K562 (cell line): ENCODE data around the gene FCRL6. TPM values are rescaled to one million over a fixed set of nuclear protein-coding genes. Genes with fewer than 3 reads are reported as not detected.

Experiments
- ATAC-seq: fragments of 200-7000 bp; cut with Tn5 transposase; 3 replicates; pipeline ENCODE4 v1.9.1; 2020; ENCODE audit warnings: moderate library complexity
- BruUV-seq: library from RNA; stranded (reverse); fragments of 400-500 nt; replicated peaks from 2 replicates; lab custom pipeline; 2021; lab: Mats Ljungman, UMichigan
- CTCF ChIA-PET: fragments of 300-600 bp; formaldehyde crosslinking; extraction: SDS; loops from one replicate; lab custom pipeline; 2021; ENCODE audit warnings: low intra/inter-chr PET ratio; lab: Yijun Ruan, JAX
- POLR2A ChIA-PET: fragments of 300-600, 350-650 bp; sonication (Branson Sonifier 250); formaldehyde crosslinking; extraction: SDS; loops from one replicate; lab custom pipeline; 2021; ENCODE audit warnings: antibody characterized with exemption, inconsistent platforms; lab: Yijun Ruan, JAX
- DNase-seq, 4 experiments: peaks; one replicate each; pipeline versions ENCODE4 v3.0.0 to v3.0.0-alpha.2; 2011 to 2018; ENCODE audit warnings: low spot score in 3 of 4, mixed read lengths in 3 of 4; ENCODE audit errors: extremely low read depth in 1 of 4
- FAIRE-seq: peaks from 2 replicates; lab custom pipeline; 2011; peaks lifted over from hg19 to GRCh38; lab: Jason Lieb, UNC
- H2AFZ ChIP-seq: 2 replicates; pipeline ENCODE4 v1.6.0; 2011; ENCODE audit warnings: low read depth, low read length, control low read depth, inconsistent platforms
- H3K27ac ChIP-seq: fragments of 200-600 bp; 3 replicates; pipeline ENCODE4 v1.8.0; 2011; ENCODE audit warnings: low read depth, mild to moderate bottlenecking, control low read depth, inconsistent platforms, low read length, moderate library complexity, mixed read lengths; ENCODE audit errors: extremely low read depth
- H3K27me3 ChIP-seq, 2 experiments: fragments of 300-600 bp in 1 of 2; 2 replicates in 1 of 2; 3 replicates in 1 of 2; pipeline versions ENCODE4 v1.6.0 to v1.8.0; 2011; ENCODE audit warnings: inconsistent platforms in 2 of 2, low read length in 2 of 2, mild to moderate bottlenecking in 1 of 2, mixed read lengths in 1 of 2, moderate library complexity in 1 of 2; ENCODE audit not compliant: control insufficient read depth in 2 of 2, insufficient read depth in 2 of 2
- H3K36me3 ChIP-seq: fragments of 300-600 bp; 3 replicates; pipeline ENCODE4 v1.8.0; 2011; ENCODE audit warnings: mild to moderate bottlenecking, low read length, inconsistent platforms; ENCODE audit not compliant: control insufficient read depth, insufficient read depth
- H3K4me1 ChIP-seq, 2 experiments: fragments of 200-600 bp in 1 of 2; replicated peaks in 1 of 2; 2 replicates in 1 of 2; 3 replicates in 1 of 2; pipeline versions ENCODE4 v1.5.1 to v1.8.0; 2011; ENCODE audit warnings: inconsistent platforms in 2 of 2, low read length in 2 of 2, mild to moderate bottlenecking in 1 of 2, mixed read lengths in 1 of 2, moderate library complexity in 1 of 2; ENCODE audit not compliant: control insufficient read depth in 2 of 2, insufficient read depth in 2 of 2
- H3K4me2 ChIP-seq: 2 replicates; pipeline ENCODE4 v1.6.1; 2011; ENCODE audit warnings: low read length, control low read depth, inconsistent platforms, mixed read lengths; ENCODE audit not compliant: insufficient read depth
- H3K4me3 ChIP-seq: fragments of 200-600 bp; sonication (generic), shearing (Covaris generic); 2 replicates; pipeline ENCODE4 v1.5.1; 2016; ENCODE audit warnings: control low read depth, inconsistent platforms
- H3K79me2 ChIP-seq: fragments of 200-600 bp; 3 replicates; pipeline ENCODE4 v1.8.0; 2011; ENCODE audit warnings: low read length, inconsistent platforms; ENCODE audit not compliant: control insufficient read depth, insufficient read depth
- H3K9ac ChIP-seq, 2 experiments: 2 replicates each; pipeline versions ENCODE4 v1.6.0 to v1.6.1; 2011; ENCODE audit warnings: low read depth in 2 of 2, low read length in 2 of 2, control low read depth in 1 of 2, inconsistent platforms in 1 of 2, mild to moderate bottlenecking in 1 of 2, mixed read lengths in 1 of 2; ENCODE audit not compliant: insufficient read depth in 1 of 2
- H3K9me1 ChIP-seq: one replicate; pipeline ENCODE4 v1.6.0; 2011; ENCODE audit warnings: inconsistent platforms, mild to moderate bottlenecking, low read length, moderate library complexity; ENCODE audit not compliant: control insufficient read depth, insufficient read depth
- H3K9me3 ChIP-seq: replicated peaks from 2 replicates; pipeline ENCODE4 v1.5.1; 2011; ENCODE audit warnings: low read depth, low read length, inconsistent platforms; ENCODE audit not compliant: control insufficient read depth, insufficient read depth
- H4K20me1 ChIP-seq: replicated peaks from 2 replicates; pipeline ENCODE4 v1.6.1; 2011; ENCODE audit warnings: low read length, inconsistent platforms, mixed read lengths; ENCODE audit not compliant: control insufficient read depth, insufficient read depth
- CEBPG ChIP-seq, 3 experiments: fragments of 200-800 bp in 1 of 3; sonication (Bioruptor generic) in 1 of 3; sonication (generic) in 1 of 3; formaldehyde crosslinking in 1 of 3; IDR thresholded peaks in 2 of 3; conservative IDR thresholded peaks in 1 of 3; 2 replicates each; pipeline versions ENCODE4 v1.6.1 to v1.8.0; 2016 to 2022; ENCODE audit warnings: missing compliant biosample characterization in 2 of 3, missing genetic modification characterization in 2 of 3, mild to moderate bottlenecking in 1 of 3, missing genetic modification reagents in 1 of 3
- CTCF ChIP-seq, 3 experiments: IDR thresholded peaks in 2 of 3; conservative IDR thresholded peaks in 1 of 3; 2 replicates each; pipeline ENCODE4 v1.5.1; 2011 to 2012; ENCODE audit warnings: low read length in 3 of 3, mild to moderate bottlenecking in 3 of 3, control low read depth in 2 of 3, improper control_type of control experiment in 1 of 3, inconsistent platforms in 1 of 3, low read depth in 1 of 3, mixed read lengths in 1 of 3, moderate library complexity in 1 of 3; ENCODE audit not compliant: insufficient read depth in 2 of 3
- ELF4 ChIP-seq: fragments of 450-650 bp; formaldehyde crosslinking; IDR thresholded peaks from 2 replicates; pipeline ENCODE4 v1.4.0; 2022; ENCODE audit warnings: missing genetic modification characterization
- FOXJ3 ChIP-seq: sonication (generic); formaldehyde crosslinking; IDR thresholded peaks from 2 replicates; pipeline ENCODE4 v1.4.0; 2020; ENCODE audit warnings: mild to moderate bottlenecking, missing genetic modification reagents
- GMEB1 ChIP-seq: fragments of 250-450 bp; sonication (Bioruptor Pico); IDR thresholded peaks from 2 replicates; pipeline ENCODE4 v1.4.0; 2020; ENCODE audit warnings: mild to moderate bottlenecking
- NKRF ChIP-seq: fragments of 450-650 bp; IDR thresholded peaks from 2 replicates; pipeline ENCODE4 v1.6.1; 2016; ENCODE audit warnings: borderline replicate concordance
- NUFIP1 ChIP-seq: fragments of 450-650 bp; IDR thresholded peaks from 2 replicates; pipeline ENCODE4 v1.6.1; 2018; ENCODE audit not compliant: partially characterized antibody
- SREBF2 ChIP-seq: sonication (generic); formaldehyde crosslinking; IDR thresholded peaks from 2 replicates; pipeline ENCODE4 v1.4.0; 2020; ENCODE audit warnings: mild to moderate bottlenecking, missing genetic modification reagents
- STAT5A ChIP-seq: IDR thresholded peaks from 2 replicates; pipeline ENCODE4 v1.6.1; 2012; ENCODE audit warnings: low read length, inconsistent platforms, borderline replicate concordance
- ZNF280A ChIP-seq: fragments of 450-650 bp; IDR thresholded peaks from 2 replicates; pipeline ENCODE4 v1.6.1; 2018; ENCODE audit warnings: mild to moderate bottlenecking, low read depth; ENCODE audit not compliant: partially characterized antibody
- ZNF707 ChIP-seq: fragments of 250-450 bp; sonication (Bioruptor Pico); conservative IDR thresholded peaks from 2 replicates; pipeline ENCODE4 v1.8.0; 2022; ENCODE audit warnings: inconsistent platforms, mild to moderate bottlenecking, moderate library complexity
- WGBS: fragments of 100-300 bp; shearing (Covaris generic); methylation state at CpG from one replicate; pipeline ENCODE4 v1.1.6; 2016; ENCODE audit warnings: low coverage, mixed read lengths; ENCODE audit not compliant: insufficient coverage; ENCODE audit errors: missing lambda C conversion rate; 5-methylcytosine and 5-hydroxymethylcytosine counted together
- in situ Hi-C: fragments of 300-500 bp; cut with MboI; formaldehyde crosslinking; loops from 4 replicates; pipeline ENCODE4 v1.15.0; 2018; ENCODE audit warnings: inconsistent platforms, mixed read lengths
- intact Hi-C: fragments of 100-400 bp; cut with micrococcal nuclease; formaldehyde crosslinking; loops from 2 replicates; pipeline ENCODE4 v1.14.2; 2022
- polyA plus RNA-seq, 8 experiments: library from polyadenylated mRNA; depleted of rRNA in 4 of 8; stranded (reverse) in 5 of 8; unstranded in 3 of 8; fragments of >200 nt; fragmentation: Nextera tagmentation in 2 of 8; fragmentation: Illumina TruSeq in 1 of 8; extraction: Ambion mirVana in 2 of 8; extraction: Trizol in 1 of 8; gene quantifications; 2 replicates each; pipeline versions ENCODE4 v1.2.1 to v1.2.3, GENCODE V29; 2011 to 2014; ENCODE audit warnings: inconsistent platforms in 1 of 8, missing spikeins in 1 of 8
- total RNA-seq, 7 experiments: library from RNA; depleted of rRNA in 6 of 7; stranded (reverse); fragments of >200 nt in 6 of 7; fragmentation: Illumina TruSeq in 2 of 7; extraction: Trizol in 2 of 7; gene quantifications; 2 replicates each; pipeline versions ENCODE4 v1.2.1 to v1.2.3, GENCODE V29; 2011 to 2021; ENCODE audit warnings: low replicate concordance in 1 of 7

The FCRL6 gene
- total and polyA plus RNA-seq, 9 of the 15 experiments (the other 6 are each of a cell fraction or from before 2014, with no cell fraction given): not detected

GRCh38 chr1:159800177-159800930, 1.8 kb upstream of the FCRL6 start (continued):
- no peak for TF ChIP-seq NUFIP1
- no peak for TF ChIP-seq SREBF2
- TF ChIP-seq ELF4: no peak
- no peak for TF ChIP-seq ZNF280A

GRCh38 chr1:159803956-159804689, 2.0 kb downstream of the FCRL6 start:
- Histone ChIP-seq H3K27me3 (peaks cover 27 to 33% of the 10 kb centered on the region in 2 experiments), H3K79me2 (no peaks in the 10 kb centered on the region), H3K27ac (no peak overlapping the region), H3K4me2 (no peak overlapping the region), H3K9me3 (no peaks in the 10 kb centered on the region), H3K36me3 (no peaks in the 10 kb centered on the region), H2AFZ (no peak overlapping the region), H3K4me3 (no peak overlapping the region), H3K9ac (no peak overlapping the region), H3K4me1 (no peaks in the 10 kb centered on the region), H4K20me1 (peaks cover 1% of the 10 kb centered on the region; the same call in 1 of the 2 replicates), H3K9me1 (no peaks in the 10 kb centered on the region)
- in situ Hi-C loops: no loop called here
- ATAC-seq: no peak
- DNase-seq: no peak
- no peak for FAIRE-seq
- under 1% methylated on average over 7 of the region's 7 CpGs for WGBS
- intact Hi-C loops: no loop called here
- BruUV-seq: no TSS peak
- ChIA-PET POLR2A (no interaction called here), CTCF (no interaction called here)
- no peak for TF ChIP-seq ZNF707 (CRISPR knock-in tag)
- 0 out of 6 replicates have a peak, but pooled peaks of 1 of the 3 experiments have one; percentile 5 for TF ChIP-seq CTCF (IDR thresholded peaks at IDR 0.05 in 2 of 3, conservative IDR thresholded peaks at IDR 0.05 in 1 of 3; ENCODE audit: insufficient read depth in 2 of 3, low read depth in 1 of 3, low read length in 3 of 3)
- no peak for TF ChIP-seq FOXJ3 (CRISPR knock-in tag)
- TF ChIP-seq GMEB1 (CRISPR knock-in tag): no peak
- no peak for TF ChIP-seq NKRF
- TF ChIP-seq STAT5A: no peak
- no peak for TF ChIP-seq CEBPG (CRISPR knock-in tag; IDR thresholded peaks at IDR 0.05)
- 0 out of 4 replicates have a peak, but pooled peaks of 1 of the 2 experiments have one; percentile 45 for TF ChIP-seq CEBPG (tag; conservative IDR thresholded peaks at IDR 0.05 in 1 of 2, IDR thresholded peaks at IDR 0.05 in 1 of 2)
